Lung (tissue), 12 donors: ENCODE measurements around the gene PARD6B. TPM values are rescaled to one million over a fixed set of nuclear protein-coding genes. Genes with fewer than 3 reads are reported as not detected.
"Not testable (repeated sequence)": the region's sequence is repeated elsewhere in the genome, so short reads cannot be mapped to it uniquely, and the experiment has no call there.

Experiments used
- ATAC-seq: fragments of 200-7000 bp; cut with Tn5 transposase; one replicate; pipeline ENCODE4 v1.9.1; 2020; ENCODE audit warnings: moderate number of reproducible peaks; ENCODE audit not compliant: insufficient read depth, low FRiP score
- DNase-seq, 3 donors: peaks; one replicate each; pipeline ENCODE4 v3.0.0-alpha.2; 2013 to 2017
- H3K27ac ChIP-seq, 2 donors: one replicate each; pipeline ENCODE4 v1.5.1; 2013; ENCODE audit warnings: mild to moderate bottlenecking in 2 of 2, moderate library complexity in 2 of 2, control low read depth in 1 of 2, inconsistent platforms in 1 of 2, low read depth in 1 of 2, low read length in 1 of 2
- H3K27me3 ChIP-seq, 3 donors: one replicate each; pipeline ENCODE4 v1.5.1; 2013; ENCODE audit warnings: low read length in 2 of 3; ENCODE audit not compliant: control insufficient read depth in 3 of 3, insufficient read depth in 3 of 3
- H3K36me3 ChIP-seq, 4 donors: one replicate each; pipeline ENCODE4 v1.5.1; 2013; ENCODE audit warnings: low read length in 4 of 4, mild to moderate bottlenecking in 1 of 4, moderate library complexity in 1 of 4; ENCODE audit not compliant: control insufficient read depth in 4 of 4, insufficient read depth in 4 of 4
- H3K4me1 ChIP-seq, 5 donors: one replicate each; pipeline ENCODE4 v1.5.1; 2013; ENCODE audit warnings: low read length in 5 of 5, mild to moderate bottlenecking in 2 of 5, moderate library complexity in 1 of 5; ENCODE audit not compliant: control insufficient read depth in 5 of 5, insufficient read depth in 5 of 5
- H3K4me3 ChIP-seq: one replicate; pipeline ENCODE4 v1.5.1; 2013; ENCODE audit warnings: mild to moderate bottlenecking, control low read depth, moderate library complexity
- H3K9ac ChIP-seq, 2 donors: one replicate each; pipeline ENCODE4 v1.5.1; 2013; ENCODE audit warnings: low read length in 2 of 2, control low read depth in 1 of 2; ENCODE audit not compliant: insufficient read depth in 1 of 2
- H3K9me3 ChIP-seq, 4 donors: one replicate each; pipeline ENCODE4 v1.5.1; 2013; ENCODE audit warnings: low read length in 3 of 4, mild to moderate bottlenecking in 1 of 4, moderate library complexity in 1 of 4; ENCODE audit not compliant: control insufficient read depth in 4 of 4, insufficient read depth in 3 of 4
- CTCF ChIP-seq: IDR thresholded peaks from 2 replicates; pipeline ENCODE4 v1.5.1; 2012; ENCODE audit warnings: mild to moderate bottlenecking; ENCODE audit errors: control extremely low read depth, extremely low read depth
- WGBS, 2 donors: extraction: QIAGEN DNeasy Blood & Tissue Kit; methylation state at CpG; one replicate each; pipeline ENCODE4 v1.1.7; 2013; 5-methylcytosine and 5-hydroxymethylcytosine counted together
- polyA plus RNA-seq, 2 donors: library from polyadenylated mRNA; stranded (reverse); fragments of 200-250 nt; gene quantifications; one replicate each; pipeline ENCODE4 v1.2.1, GENCODE V29; 2013
- total RNA-seq, 2 donors: library from RNA; depleted of rRNA in 1 of 2; stranded (reverse); fragments of >200 nt in 1 of 2; gene quantifications; one replicate each; pipeline ENCODE4 v1.2.1, GENCODE V29; 2014 to 2021
- donor health status: control.
- donor health status: control.
- donor health status: Bipolar disorder and iron deficiency.
- donor health status: healthy.
- donor health status: DM: yes; HTN: yes; CAD: no.

The PARD6B gene
- total and polyA plus RNA-seq, 4 donors = 2.0 to 41.8 (median 25.8) TPM

DNA sequence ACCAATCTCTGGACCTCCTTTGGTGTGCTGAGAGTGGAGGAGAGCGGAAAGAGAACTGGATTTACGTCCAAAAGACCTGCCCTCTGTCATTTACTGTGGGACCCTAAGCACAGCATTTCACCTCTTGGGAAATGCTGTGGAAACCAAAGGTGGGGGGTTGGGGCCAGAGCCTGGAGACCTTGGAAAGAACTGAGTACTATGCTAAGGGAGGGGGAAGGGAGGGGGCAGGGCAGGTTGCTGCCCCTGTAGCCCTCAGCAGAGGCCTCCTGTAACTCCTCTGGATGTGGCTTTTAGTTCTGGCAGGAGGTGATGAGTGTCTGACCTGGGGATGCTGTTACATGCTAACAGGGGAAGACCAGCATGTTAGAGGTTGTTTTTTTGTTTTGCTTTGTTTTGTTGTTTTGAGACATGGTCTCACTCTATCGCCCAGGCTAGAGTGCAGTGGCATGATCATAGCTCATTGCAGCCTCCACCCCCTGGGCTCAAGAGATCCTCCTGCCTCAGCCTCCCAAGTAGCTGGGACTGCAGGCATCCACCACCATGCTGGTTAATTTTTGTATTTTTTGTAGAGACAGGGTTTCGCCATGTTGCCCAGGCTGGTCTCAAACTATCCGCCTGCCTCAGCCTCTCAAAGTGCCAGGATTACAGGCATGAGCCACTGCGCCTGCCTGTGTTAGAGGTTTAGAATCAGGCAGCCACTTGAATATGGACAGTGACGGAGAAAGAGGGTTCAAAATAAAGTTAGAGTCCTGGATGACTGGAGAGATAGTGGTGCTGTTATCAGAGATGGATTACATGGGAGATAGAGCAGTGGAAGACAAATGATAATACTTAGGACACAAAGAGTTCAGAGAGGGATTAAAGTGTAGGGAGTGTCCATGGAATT, 18.4 kb upstream of the PARD6B start:
- 92% methylated on average over 7 of the region's 7 CpGs for WGBS, 2 donors
- Histone ChIP-seq H3K27me3 (no peaks in the 10 kb centered on the region), H3K4me1 (peaks cover 0 to 4% (median 0%) of the 10 kb centered on the region in 5 donors), H3K9me3 (no peaks in the 10 kb centered on the region), H3K36me3 (no peaks in the 10 kb centered on the region), H3K27ac (no peak overlapping the region), H3K9ac (no peak overlapping the region), H3K4me3 (no peak overlapping the region)
- DNase-seq = no peak
- ATAC-seq = no peak
- TF ChIP-seq CTCF = no peak

DNA sequence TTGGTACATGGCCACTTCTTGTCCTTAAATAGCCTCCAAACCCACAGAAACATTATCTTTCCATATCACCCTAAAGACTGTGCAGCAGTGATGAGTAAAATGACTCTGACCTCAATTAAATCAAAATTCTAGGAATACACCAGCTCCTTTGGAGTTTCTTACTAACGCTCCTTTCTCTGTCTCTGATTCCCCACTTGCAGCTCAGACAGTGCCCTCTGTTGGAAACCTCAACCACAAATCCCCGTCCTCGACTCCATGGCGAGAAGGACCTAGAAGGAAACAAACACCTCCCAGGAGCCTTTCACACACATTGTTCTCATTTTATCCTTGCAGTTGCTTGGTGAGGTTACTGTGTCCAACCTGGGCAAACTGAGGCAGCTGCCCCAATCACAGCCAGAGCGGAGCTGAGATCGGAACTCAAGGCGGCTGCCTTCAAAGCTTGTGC, 17.7 kb upstream of the PARD6B start:
- Histone ChIP-seq H3K4me3 (no peak overlapping the region), H3K9me3 (no peaks in the 10 kb centered on the region), H3K36me3 (no peaks in the 10 kb centered on the region), H3K27me3 (no peaks in the 10 kb centered on the region), H3K27ac (no peak overlapping the region), H3K4me1 (peaks cover 0 to 4% (median 0%) of the 10 kb centered on the region in 5 donors), H3K9ac (no peak overlapping the region)
- TF ChIP-seq CTCF = peak; percentile 14
- DNase-seq (peak in 2 of 3 donors; percentile 37 to 60), ATAC-seq (no peak)
- WGBS, 2 donors = 52 to 54% methylated on average over 7 of the region's 7 CpGs

- not testable (repeated sequence) for H3K27ac ChIP-seq, H3K9ac ChIP-seq, H3K4me3 ChIP-seq, DNase-seq, H3K27me3 ChIP-seq, H3K4me1 ChIP-seq, H3K36me3 ChIP-seq, H3K9me3 ChIP-seq, ATAC-seq
- WGBS, 2 donors = 95% methylated on average over 12 of the region's 12 CpGs
Measured at GRCh38 chr20:50714426-50714825, 17.0 kb upstream of the PARD6B start.

DNA sequence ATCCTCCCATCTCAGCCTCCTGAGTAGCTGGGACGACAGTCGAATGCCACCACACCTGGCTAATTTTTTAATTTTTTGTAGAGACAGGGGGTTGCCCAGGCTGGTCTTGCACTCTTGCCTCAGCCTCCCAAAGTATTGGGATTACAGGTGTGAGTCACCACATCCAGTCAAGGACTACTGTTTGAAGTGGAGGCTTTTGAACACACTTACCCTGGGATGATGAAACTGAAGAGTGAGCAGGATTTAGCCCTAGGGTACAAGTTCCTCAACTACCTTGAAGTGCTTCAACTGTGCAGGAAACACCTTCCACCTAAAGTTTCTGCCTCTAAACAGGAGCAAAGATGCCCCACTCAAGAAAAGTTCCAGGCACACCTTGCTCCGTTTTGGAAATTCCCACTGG, 15.7 kb upstream of the PARD6B start:
- ATAC-seq (peak; percentile 28), DNase-seq (no peak)
- Histone ChIP-seq H3K9me3 (no peaks in the 10 kb centered on the region), H3K4me3 (no peak overlapping the region), H3K4me1 (peaks cover 0 to 2% (median 0%) of the 10 kb centered on the region in 5 donors), H3K27ac (no peak overlapping the region), H3K36me3 (no peaks in the 10 kb centered on the region), H3K9ac (no peak overlapping the region), H3K27me3 (no peaks in the 10 kb centered on the region)
- WGBS, 2 donors = 76 to 93% methylated on average over 3 of the region's 3 CpGs
- no peak for TF ChIP-seq CTCF
